GM23338 (cell line): Measurements from ENCODE around the gene TNFRSF21. TPM values are rescaled to one million over a fixed set of nuclear protein-coding genes. Genes with fewer than 3 reads are reported as not detected.
A peak's percentile ranks its signal among the peaks of the same experiment; 100 is the strongest.

ENCODE experiments used
- ATAC-seq: fragments of 200-7000 bp; cut with Tn5 transposase; 3 replicates; pipeline ENCODE4 v1.9.1; 2020
- DNase-seq: peaks from one replicate; pipeline ENCODE4 v3.0.0-alpha.2; 2015; ENCODE audit warnings: low spot score
- H2AFZ ChIP-seq: fragments of 200-600 bp; sonication (generic); 2 replicates; pipeline ENCODE4 v1.8.0; 2016; ENCODE audit warnings: antibody characterized with exemption, mild to moderate bottlenecking, moderate library complexity
- H3F3A ChIP-seq: fragments of 200-600 bp; sonication (generic); replicated peaks from 2 replicates; pipeline ENCODE4 v1.8.0; 2017; ENCODE audit warnings: antibody characterized with exemption, mixed run types, low read depth
- H3K27ac ChIP-seq: fragments of 200-600 bp; sonication (generic); 2 replicates; pipeline ENCODE4 v1.6.1; 2016; ENCODE audit warnings: low read depth
- H3K27me3 ChIP-seq: fragments of 200-600 bp; sonication (generic); 2 replicates; pipeline ENCODE4 v1.8.0; 2016; ENCODE audit warnings: mild to moderate bottlenecking, mixed run types, moderate library complexity; ENCODE audit not compliant: insufficient read depth
- H3K36me3 ChIP-seq: fragments of 200-600 bp; sonication (generic); 2 replicates; pipeline ENCODE4 v1.8.0; 2016; ENCODE audit warnings: mild to moderate bottlenecking; ENCODE audit not compliant: insufficient read depth
- H3K4me1 ChIP-seq: fragments of 200-600 bp; sonication (generic); 2 replicates; pipeline ENCODE4 v1.8.0; 2016; ENCODE audit warnings: mild to moderate bottlenecking, moderate library complexity; ENCODE audit not compliant: insufficient read depth
- H3K4me2 ChIP-seq: fragments of 200-600 bp; sonication (generic); 2 replicates; pipeline ENCODE4 v1.7.1; 2017; ENCODE audit warnings: mixed run types
- H3K4me3 ChIP-seq: fragments of 200-600 bp; sonication (generic); 2 replicates; pipeline ENCODE4 v1.6.1; 2016; ENCODE audit warnings: mixed run types
- H3K79me2 ChIP-seq: fragments of 200-600 bp; sonication (generic); replicated peaks from 2 replicates; pipeline ENCODE4 v1.8.0; 2017; ENCODE audit warnings: mild to moderate bottlenecking; ENCODE audit not compliant: insufficient read depth
- H3K9me2 ChIP-seq: fragments of 200-600 bp; sonication (generic); 2 replicates; pipeline ENCODE4 v1.8.0; 2017; ENCODE audit not compliant: insufficient read depth
- H4K20me1 ChIP-seq: fragments of 200-600 bp; sonication (generic); replicated peaks from 2 replicates; pipeline ENCODE4 v1.8.0; 2017; ENCODE audit warnings: mild to moderate bottlenecking; ENCODE audit not compliant: insufficient read depth
- H3K27ac Mint-ChIP-seq: 2 replicates; pipeline ENCODE4 v1.8.0; 2020; ENCODE audit warnings: inconsistent platforms, mild to moderate bottlenecking, moderate library complexity, mixed read lengths
- H3K27me3 Mint-ChIP-seq: 3 replicates; pipeline ENCODE4 v1.8.0; 2022; ENCODE audit warnings: low read depth, mild to moderate bottlenecking, moderate library complexity, mixed read lengths, inconsistent platforms; ENCODE audit not compliant: insufficient read depth, poor library complexity
- H3K36me3 Mint-ChIP-seq: 3 replicates; pipeline ENCODE4 v1.8.0; 2021; ENCODE audit warnings: low read depth, mild to moderate bottlenecking, inconsistent platforms, moderate library complexity, mixed read lengths
- H3K4me1 Mint-ChIP-seq: 3 replicates; pipeline ENCODE4 v1.8.0; 2020; ENCODE audit warnings: mild to moderate bottlenecking, inconsistent platforms, mixed read lengths
- H3K4me3 Mint-ChIP-seq: 3 replicates; pipeline ENCODE4 v1.8.0; 2021; ENCODE audit warnings: moderate library complexity, mild to moderate bottlenecking, inconsistent platforms, mixed read lengths
- H3K9me3 Mint-ChIP-seq: 3 replicates; pipeline ENCODE4 v1.8.0; 2020; ENCODE audit warnings: moderate library complexity, mild to moderate bottlenecking, inconsistent platforms, mixed read lengths
- EZH2 ChIP-seq: fragments of 200-600 bp; sonication (generic); IDR thresholded peaks from one replicate; pipeline ENCODE4 v1.8.0; 2017; ENCODE audit warnings: antibody characterized with exemption, mild to moderate bottlenecking, low read depth; ENCODE audit not compliant: unreplicated experiment
- JUNB ChIP-seq: IDR thresholded peaks from one replicate; pipeline ENCODE4 v1.6.1; 2016; ENCODE audit warnings: antibody characterized with exemption; ENCODE audit not compliant: unreplicated experiment
- NANOG ChIP-seq: IDR thresholded peaks from 2 replicates; pipeline ENCODE4 v1.6.1; 2016; ENCODE audit warnings: antibody characterized with exemption, borderline replicate concordance
- POLR2AphosphoS5 ChIP-seq: IDR thresholded peaks from 2 replicates; pipeline ENCODE4 v1.6.1; 2016; ENCODE audit warnings: antibody characterized with exemption, low read depth
- STAT1 ChIP-seq: IDR thresholded peaks from one replicate; pipeline ENCODE4 v1.6.1; 2016; ENCODE audit warnings: antibody characterized with exemption; ENCODE audit not compliant: unreplicated experiment
- ZNF114 ChIP-seq: fragments of 250-450 bp; sonication (Bioruptor Pico); IDR thresholded peaks from 2 replicates; pipeline ENCODE4 v1.5.0; 2020; ENCODE audit warnings: mild to moderate bottlenecking, moderate library complexity
- ZNF331 ChIP-seq: fragments of 250-450 bp; sonication (Bioruptor Pico); IDR thresholded peaks from 2 replicates; pipeline ENCODE4 v1.5.0; 2020; ENCODE audit warnings: low read depth, mild to moderate bottlenecking, moderate library complexity
- polyA plus RNA-seq: library from polyadenylated mRNA; unstranded; fragments of >200 nt; fragmentation: Nextera tagmentation; extraction: Ambion mirVana; gene quantifications from 2 replicates; pipeline ENCODE4 v1.2.1, GENCODE V29; 2016
- total RNA-seq: library from RNA; depleted of rRNA; stranded (reverse); fragments of >200 nt; shearing (Covaris generic); gene quantifications from 2 replicates; pipeline ENCODE4 v1.2.3, GENCODE V29; 2014
- TF ChIP-seq, protein P1 (sequence below): IDR thresholded peaks from 2 replicates; pipeline ENCODE4 v1.6.1; 2016; ENCODE audit warnings: antibody characterized with exemption
- TF ChIP-seq, protein P2 (sequence below), 2 experiments: fragments of 200-600 bp in 1 of 2; sonication (generic) in 1 of 2; conservative IDR thresholded peaks; 2 replicates each; pipeline versions ENCODE4 v1.5.1 to v1.6.1; 2016 to 2017; ENCODE audit warnings: antibody characterized with exemption in 2 of 2, low read depth in 2 of 2, mild to moderate bottlenecking in 2 of 2, moderate library complexity in 1 of 2

Gene TNFRSF21
- total and polyA plus RNA-seq, 2 experiments from 2014 or later = 22.1 to 48.1 TPM

DNA sequence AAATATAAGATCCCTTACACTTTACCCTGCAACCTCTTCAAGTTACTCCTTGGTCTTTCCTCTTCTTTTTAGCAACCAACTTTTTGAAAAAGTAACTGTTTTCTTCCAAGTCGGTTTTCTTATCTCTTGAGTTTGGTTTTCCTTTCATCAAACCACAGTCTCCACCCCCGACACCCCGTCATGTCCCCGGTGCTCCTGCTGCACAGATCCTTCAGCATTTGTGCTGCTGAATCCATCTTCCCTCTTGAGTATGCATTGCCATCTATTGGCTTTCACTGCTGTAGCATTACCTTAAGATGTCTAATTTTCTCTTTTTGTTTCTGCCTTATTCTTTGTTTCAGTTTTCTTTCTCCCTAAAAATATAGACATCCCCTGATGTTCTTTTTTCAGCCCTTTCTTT lies 11.9 kb upstream of the TNFRSF21 start:
- Histone ChIP-seq H3K4me2 (no peak overlapping the region), H3K36me3 (no peaks in the 10 kb centered on the region), H3F3A (no peaks in the 10 kb centered on the region), H3K27me3 (no peaks in the 10 kb centered on the region), H3K9me2 (peaks cover 10% of the 10 kb centered on the region; the same call in 1 of the 2 replicates), H3K4me1 (peaks cover 10% of the 10 kb centered on the region), H3K79me2 (no peaks in the 10 kb centered on the region), H2AFZ (no peak overlapping the region), H3K4me3 (no peak overlapping the region), H4K20me1 (no peaks in the 10 kb centered on the region), H3K27ac (no peak overlapping the region)
- Mint-ChIP-seq H3K27ac (no peak overlapping the region), H3K4me3 (no peak overlapping the region), H3K9me3 (peaks cover 11% of the 10 kb centered on the region), H3K36me3 (peaks cover under 1% of the 10 kb centered on the region; the same call in 1 of the 3 replicates), H3K27me3 (no peaks in the 10 kb centered on the region), H3K4me1 (peaks cover 4% of the 10 kb centered on the region; the same call in 1 of the 3 replicates)
- ATAC-seq (no peak), DNase-seq (no peak)
- TF ChIP-seq, protein P1, sequence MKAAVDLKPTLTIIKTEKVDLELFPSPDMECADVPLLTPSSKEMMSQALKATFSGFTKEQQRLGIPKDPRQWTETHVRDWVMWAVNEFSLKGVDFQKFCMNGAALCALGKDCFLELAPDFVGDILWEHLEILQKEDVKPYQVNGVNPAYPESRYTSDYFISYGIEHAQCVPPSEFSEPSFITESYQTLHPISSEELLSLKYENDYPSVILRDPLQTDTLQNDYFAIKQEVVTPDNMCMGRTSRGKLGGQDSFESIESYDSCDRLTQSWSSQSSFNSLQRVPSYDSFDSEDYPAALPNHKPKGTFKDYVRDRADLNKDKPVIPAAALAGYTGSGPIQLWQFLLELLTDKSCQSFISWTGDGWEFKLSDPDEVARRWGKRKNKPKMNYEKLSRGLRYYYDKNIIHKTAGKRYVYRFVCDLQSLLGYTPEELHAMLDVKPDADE = no peak
- TF ChIP-seq, protein P2, sequence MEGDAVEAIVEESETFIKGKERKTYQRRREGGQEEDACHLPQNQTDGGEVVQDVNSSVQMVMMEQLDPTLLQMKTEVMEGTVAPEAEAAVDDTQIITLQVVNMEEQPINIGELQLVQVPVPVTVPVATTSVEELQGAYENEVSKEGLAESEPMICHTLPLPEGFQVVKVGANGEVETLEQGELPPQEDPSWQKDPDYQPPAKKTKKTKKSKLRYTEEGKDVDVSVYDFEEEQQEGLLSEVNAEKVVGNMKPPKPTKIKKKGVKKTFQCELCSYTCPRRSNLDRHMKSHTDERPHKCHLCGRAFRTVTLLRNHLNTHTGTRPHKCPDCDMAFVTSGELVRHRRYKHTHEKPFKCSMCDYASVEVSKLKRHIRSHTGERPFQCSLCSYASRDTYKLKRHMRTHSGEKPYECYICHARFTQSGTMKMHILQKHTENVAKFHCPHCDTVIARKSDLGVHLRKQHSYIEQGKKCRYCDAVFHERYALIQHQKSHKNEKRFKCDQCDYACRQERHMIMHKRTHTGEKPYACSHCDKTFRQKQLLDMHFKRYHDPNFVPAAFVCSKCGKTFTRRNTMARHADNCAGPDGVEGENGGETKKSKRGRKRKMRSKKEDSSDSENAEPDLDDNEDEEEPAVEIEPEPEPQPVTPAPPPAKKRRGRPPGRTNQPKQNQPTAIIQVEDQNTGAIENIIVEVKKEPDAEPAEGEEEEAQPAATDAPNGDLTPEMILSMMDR (conservative IDR thresholded peaks at IDR 0.05; ENCODE audit: low read depth in 2 of 2) = peak in 1 of 2 experiments; percentile 24; a peak in 1 of 4 replicates

DNA sequence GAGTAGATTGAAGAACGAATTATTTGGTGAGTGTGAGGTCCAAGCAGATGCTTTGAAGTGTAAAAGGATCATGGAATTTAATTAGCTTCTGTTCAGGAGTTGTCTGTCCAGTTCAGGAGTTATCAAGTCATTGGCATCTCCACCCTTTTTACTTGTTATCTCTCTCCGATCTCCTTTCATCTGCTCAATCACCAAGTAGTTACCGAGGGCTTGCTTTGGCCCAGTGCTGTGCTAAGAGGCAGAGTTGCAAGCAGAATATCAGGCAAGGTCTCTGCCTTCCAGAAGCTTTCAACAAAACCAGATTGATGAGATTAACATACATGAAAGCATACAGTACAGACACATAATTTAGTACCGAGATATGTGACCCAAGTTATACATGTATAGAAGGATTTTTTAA lies 10.2 kb upstream of the TNFRSF21 start:
- no peak for DNase-seq
- H3K4me3 ChIP-seq = no peak overlapping the region
- H3K9me3 Mint-ChIP-seq = peaks cover 26% of the 10 kb centered on the region
- no peaks in the 10 kb centered on the region for H3K79me2 ChIP-seq
- H3K27me3 ChIP-seq = no peaks in the 10 kb centered on the region
- H3K36me3 Mint-ChIP-seq = peaks cover 10% of the 10 kb centered on the region; the same call in 2 of the 3 replicates
- H4K20me1 ChIP-seq = no peaks in the 10 kb centered on the region
- no peak overlapping the region for H3K4me2 ChIP-seq
- no peaks in the 10 kb centered on the region for H3K36me3 ChIP-seq
- no peaks in the 10 kb centered on the region for H3K27me3 Mint-ChIP-seq
- no peak overlapping the region for H3K4me3 Mint-ChIP-seq
- no peak overlapping the region for H3K27ac ChIP-seq
- H3K27ac Mint-ChIP-seq = no peak overlapping the region
- H2AFZ ChIP-seq = no peak overlapping the region
- no peaks in the 10 kb centered on the region for H3F3A ChIP-seq
- peaks cover 4% of the 10 kb centered on the region; the same call in 1 of the 3 replicates for H3K4me1 Mint-ChIP-seq
- peaks cover 10% of the 10 kb centered on the region for H3K4me1 ChIP-seq
- ATAC-seq = no peak
- H3K9me2 ChIP-seq = peaks cover 10% of the 10 kb centered on the region; the same call in 1 of the 2 replicates
- TF ChIP-seq NANOG (no peak), JUNB (no peak), ZNF114 (no peak), ZNF331 (CRISPR knock-in tag) (no peak), STAT1 (no peak), POLR2AphosphoS5 (no peak), EZH2 (no peak)
- TF ChIP-seq, protein P2 (conservative IDR thresholded peaks at IDR 0.05; ENCODE audit: low read depth in 2 of 2) = no peak
- TF ChIP-seq, protein P1 = no peak
